ENCODE measurements around the gene TBXA2R.
"Not testable (repeated sequence)": the region's sequence is repeated elsewhere in the genome, so short reads cannot be mapped to it uniquely, and the experiment has no call there.

The TBXA2R gene

DNA sequence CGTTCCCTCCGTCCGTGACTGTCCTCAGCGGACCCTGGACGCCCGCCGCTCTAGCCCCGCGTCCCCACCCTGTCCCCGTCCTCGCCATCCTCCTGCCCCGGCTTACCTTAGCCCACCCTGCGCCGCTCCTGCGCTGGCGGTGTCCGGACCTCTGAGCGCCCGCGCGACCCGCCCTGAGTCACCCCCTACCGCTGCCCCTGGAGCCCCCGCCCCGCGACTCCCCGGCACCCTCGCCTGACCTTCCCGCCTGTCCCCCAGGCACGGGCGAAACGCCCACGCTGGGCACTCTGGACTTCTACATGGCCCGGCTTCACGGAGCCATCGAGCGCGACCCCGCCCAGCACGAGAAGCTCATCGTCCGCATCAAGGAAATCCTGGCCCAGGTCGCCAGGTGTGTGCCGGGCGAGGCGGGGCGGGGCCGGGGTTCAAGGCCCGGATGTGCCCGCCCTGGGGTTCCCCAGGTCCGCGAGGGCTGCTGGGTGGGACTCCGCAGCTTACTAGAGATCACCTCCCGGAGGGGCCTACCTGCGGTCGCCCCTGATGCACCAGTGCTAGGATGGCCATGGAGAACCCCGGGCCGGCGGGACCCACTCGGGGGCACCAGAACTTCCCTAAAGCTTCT, 28.8 kb downstream of the TBXA2R start:
- DNase-seq (ENCODE audit: low spot score), result no peak

DNA sequence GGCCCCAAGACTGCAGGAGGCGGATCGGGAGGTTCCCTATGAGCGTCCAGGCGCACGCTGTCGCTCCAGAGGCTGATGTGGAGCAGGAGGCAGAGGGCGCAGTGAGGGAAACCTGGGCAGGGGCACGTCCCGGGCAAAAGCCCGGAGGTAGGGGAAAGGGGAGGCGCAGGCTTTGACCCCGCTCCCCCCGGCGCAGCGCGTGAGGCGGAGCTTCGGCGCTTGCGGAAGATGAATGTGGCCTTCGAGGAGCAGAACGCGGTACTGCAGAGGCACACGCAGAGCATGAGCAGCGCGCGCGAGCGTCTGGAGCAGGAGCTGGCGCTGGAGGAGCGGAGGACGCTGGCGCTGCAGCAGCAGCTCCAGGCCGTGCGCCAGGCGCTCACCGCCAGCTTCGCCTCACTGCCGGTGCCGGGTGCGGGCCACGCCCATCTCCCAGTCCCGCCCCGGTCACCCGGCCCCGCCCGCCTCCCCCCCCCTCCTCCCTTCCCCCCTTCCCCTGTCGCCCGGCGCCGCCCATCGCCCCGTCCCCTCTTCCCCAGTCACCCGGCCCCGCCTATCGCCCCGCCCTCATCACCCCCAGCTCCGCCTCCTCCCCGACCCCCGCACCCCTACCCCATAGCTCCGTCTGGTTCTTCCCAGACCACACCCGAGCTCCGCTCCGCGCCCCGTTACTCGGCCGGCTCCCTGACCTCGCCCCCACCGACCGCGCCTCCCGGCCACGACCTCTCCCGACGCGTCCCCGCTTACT, 29.8 kb downstream of the TBXA2R start:
- no peak for DNase-seq (ENCODE audit: low spot score)

DNA sequence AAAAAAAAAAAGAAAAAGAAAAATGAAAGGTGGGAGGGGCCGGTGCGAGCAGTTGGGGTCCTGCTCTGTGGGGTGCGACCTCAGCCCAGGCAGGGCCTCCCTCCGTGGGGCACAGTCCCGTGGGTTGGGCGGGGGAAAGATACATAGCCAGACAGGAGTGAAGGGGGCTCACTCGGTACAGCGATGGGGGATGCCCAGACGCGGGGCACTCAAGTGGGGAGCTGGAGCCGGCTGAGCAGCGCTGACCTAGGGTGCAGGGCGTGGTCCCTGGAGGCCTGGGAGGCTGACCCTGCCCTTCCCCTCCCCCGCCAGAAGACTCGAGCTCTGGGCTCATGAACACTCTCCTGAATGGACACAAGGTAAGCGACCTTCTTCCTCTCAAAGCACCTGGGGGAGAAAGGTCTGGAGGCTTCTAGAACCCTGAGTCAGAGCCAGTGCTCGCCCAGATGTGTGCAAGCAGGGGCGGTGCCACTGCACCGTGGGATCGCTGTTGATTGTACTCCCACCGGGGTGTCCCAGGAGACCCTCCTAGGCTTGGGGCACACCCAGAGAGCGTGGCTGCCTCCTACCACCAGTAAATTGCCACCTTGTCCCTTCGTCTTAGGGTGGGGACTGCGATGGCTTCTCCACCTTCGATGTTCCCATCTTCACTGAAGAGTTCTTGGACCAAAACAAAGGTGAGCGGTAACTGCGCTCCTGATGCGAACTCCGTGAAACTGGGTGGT, 30.6 kb downstream of the TBXA2R start:
- no peak for DNase-seq (ENCODE audit: low spot score)

DNA sequence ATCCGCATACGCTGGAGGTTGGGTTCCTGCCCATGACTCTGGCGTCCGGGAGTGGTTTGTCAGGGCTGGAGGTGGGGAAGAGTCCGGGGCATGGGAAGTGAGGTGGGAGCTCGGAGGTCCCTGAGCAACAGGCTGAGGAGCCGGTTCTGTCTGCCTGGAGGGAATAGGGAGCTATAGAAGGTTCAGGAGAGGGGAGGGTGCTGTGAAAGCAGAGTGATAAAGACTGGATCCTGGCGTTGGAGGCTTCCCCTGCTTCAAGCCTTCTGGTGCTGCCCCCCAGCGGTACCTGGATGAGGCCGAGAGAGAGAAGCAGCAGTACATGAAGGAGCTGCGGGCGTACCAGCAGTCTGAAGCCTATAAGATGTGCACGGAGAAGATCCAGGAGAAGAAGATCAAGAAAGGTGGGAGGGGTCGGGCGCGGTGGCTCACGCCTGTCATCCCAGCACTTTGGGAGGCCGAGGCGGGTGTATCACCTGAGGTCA, 31.4 kb downstream of the TBXA2R start:
- DNase-seq (ENCODE audit: low spot score), result no peak

DNA sequence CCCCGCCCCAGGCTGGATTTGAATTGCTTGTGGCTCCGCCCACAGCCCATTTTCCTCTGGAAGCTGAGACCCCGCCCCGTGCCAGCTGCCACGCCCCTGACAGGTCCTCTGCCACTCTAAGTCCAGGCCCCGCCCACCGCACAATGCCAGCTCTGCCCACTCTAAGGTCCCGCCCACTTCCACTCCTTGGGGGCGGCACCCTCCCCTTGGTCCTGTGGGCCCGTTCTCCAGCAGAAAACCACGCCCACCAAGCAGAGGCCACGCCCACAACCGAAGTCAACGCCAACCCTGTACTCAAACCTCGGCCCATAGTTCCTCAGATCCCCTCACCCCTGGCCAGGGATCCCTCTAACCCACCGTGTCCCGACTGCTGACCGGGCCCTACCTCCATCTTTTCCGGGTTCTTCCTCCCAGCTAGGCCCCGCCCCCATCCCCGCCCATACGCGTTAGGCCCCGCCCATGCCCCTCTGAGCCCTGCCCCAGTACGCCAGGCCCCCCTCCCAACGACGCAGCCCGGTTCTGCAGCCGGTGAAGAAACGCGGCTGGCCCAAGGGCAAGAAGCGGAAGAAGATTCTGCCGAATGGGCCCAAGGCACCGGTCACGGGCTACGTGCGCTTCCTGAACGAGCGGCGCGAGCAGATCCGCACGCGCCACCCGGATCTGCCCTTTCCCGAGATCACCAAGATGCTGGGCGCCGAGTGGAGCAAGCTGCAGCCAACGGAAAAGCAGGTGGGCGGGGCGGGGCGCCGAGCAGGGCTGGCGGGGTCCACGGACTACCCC, 32.6 kb downstream of the TBXA2R start:
- DNase-seq (ENCODE audit: low spot score), result peak; percentile 87

DNA sequence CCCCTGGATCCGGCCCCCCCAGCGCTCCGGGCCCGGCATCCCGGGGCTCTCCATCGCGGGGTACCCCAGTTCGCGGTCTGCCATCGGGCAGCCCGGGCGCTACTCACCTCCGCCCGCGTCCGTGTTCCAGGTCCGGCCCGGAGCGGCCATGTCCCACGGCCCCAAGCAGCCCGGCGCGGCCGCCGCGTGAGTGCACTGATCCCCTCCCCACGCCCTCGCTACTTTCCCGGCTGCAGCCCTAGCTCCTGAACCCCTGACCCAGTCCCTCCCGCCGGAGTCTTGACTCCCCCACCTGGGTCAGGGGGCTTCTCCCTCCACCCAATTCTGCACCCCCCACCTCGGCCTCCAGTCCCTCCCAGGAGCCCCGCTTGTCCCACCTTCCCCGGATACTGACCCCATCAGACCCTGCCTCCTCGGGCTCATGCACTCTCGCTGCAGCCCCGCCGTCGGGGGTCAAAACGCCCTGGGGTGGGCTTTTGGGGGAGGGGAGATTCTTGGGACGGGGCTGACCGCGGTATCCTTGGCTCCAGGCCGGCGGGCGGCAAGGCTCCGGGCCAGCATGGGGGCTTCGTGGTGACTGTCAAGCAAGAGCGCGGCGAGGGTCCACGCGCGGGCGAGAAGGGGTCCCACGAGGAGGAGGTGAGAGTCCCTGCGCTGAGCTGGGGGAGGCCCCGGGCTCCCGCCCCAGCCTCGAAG, 33.4 kb downstream of the TBXA2R start:
- DNase-seq (ENCODE audit: low spot score), result no peak

DNA sequence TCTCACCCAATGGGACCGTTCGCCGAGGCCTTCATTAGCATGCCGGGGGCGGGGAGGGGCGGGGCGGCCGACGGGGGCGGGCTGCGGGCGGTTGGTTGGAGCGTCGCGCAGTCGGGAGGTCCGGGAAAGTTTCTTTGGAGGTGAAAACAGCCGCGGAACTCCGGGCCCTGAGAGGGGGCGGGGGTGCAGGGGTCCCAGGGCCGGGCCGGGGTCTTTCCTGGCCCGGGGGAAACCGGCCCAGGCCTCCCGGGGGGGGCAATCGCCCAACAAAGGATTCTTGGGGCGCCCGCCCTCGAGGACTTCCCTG, 33.9 kb downstream of the TBXA2R start, which contains the start of gene HMG20B:
Gene HMG20B (plus strand): TSS at position 90 of the 307 bp plus-strand sequence. CDS start 366 bp downstream, outside the sequence.
- no peak for DNase-seq (ENCODE audit: low spot score)

DNA sequence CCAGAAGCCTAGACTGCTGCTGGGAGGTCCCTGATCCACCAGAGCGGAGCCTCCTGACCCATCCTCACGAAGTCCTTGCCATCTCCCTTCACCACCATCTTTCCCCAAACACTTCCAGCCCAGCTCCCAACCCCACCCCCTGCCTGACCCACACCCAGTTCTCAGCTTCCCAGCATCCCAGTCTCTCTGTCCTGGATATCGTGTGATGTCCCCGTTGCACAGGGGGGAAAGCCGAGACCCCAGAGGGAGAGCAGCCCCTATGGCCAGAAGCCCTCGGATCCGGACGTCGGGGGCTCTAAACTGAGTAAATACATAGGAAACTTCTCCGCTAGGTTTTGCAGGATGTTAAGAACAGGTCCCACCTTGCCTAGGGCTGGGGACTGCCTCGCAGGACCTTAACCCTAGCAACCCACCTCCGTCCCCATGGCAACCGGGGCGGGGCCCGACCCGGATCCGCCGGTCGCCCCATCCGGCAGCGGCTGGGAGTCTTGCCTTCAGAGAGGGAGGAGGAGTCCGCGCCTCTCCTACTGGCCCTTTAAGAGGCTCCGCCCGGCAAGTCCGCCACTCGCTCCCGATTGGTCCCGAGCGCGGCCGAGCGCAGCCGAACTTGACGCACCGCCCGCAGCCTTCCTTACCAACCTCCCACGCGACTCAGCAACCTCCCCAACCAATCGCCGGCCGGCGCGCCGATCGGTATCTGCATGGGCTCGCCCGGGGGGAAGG, 34.4 kb downstream of the TBXA2R start:
- peak; percentile 99 for DNase-seq (ENCODE audit: low spot score)

DNA sequence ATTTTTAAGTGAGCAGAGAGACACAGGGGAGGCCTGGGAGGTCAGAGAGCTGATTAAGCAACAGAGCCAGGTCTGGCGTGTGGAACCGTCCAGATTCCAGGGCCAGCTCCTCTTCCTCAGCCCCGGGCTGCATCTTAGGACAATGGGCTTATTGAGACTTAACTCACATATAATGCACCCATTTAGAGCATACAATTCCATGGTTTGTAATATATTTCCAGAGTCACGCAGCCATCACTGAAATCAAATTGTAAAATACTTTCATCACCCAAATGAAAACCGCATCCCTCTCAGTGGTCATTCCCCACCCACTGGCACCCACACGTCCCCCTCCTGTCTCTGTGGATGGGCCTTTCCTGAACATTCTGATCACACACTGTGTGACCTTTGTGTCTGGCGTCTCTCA, 36.1 kb downstream of the TBXA2R start:
- no peak for DNase-seq (ENCODE audit: low spot score)

DNA sequence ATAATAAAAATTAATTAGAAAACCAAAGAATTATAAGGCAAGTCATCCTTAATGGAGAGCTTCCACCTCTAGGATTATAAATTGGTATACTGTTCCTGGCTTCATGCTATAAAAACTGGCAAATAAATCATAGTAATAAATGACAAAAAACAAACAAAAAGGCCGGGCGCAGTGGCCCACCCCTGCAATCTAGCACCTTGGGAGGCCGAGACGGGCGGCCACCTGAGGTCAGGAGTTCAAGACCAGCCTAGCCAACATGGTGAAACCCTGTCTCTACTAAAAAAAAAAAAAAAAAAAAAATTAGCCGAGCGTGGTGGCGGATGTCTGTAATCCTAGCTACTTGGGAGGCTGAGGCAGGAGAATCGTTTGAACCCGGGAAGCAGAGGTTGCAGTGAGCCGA, 36.6 kb downstream of the TBXA2R start:
- DNase-seq (ENCODE audit: low spot score), result not testable (repeated sequence)

DNA sequence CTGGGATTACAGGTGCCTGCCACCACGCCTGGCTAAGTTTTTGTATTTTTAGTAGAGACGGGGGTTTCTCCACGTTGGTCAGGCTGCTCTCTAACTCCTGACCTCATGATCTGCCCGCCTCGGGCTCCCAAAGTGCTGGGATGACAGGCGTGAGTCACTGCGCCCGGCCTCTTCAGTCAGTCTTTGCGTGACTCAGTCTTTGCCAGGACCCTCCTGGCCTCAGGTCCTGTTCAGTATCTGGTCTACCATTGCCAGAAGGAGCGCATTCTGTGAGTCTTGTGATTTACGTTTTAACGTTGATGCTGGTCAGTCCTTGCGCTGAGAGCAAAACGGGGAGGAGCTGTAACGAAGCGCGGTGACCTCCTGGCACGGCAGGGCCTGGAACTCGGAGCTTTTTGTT, 41.5 kb downstream of the TBXA2R start:
- no peak for DNase-seq (ENCODE audit: low spot score)

DNA sequence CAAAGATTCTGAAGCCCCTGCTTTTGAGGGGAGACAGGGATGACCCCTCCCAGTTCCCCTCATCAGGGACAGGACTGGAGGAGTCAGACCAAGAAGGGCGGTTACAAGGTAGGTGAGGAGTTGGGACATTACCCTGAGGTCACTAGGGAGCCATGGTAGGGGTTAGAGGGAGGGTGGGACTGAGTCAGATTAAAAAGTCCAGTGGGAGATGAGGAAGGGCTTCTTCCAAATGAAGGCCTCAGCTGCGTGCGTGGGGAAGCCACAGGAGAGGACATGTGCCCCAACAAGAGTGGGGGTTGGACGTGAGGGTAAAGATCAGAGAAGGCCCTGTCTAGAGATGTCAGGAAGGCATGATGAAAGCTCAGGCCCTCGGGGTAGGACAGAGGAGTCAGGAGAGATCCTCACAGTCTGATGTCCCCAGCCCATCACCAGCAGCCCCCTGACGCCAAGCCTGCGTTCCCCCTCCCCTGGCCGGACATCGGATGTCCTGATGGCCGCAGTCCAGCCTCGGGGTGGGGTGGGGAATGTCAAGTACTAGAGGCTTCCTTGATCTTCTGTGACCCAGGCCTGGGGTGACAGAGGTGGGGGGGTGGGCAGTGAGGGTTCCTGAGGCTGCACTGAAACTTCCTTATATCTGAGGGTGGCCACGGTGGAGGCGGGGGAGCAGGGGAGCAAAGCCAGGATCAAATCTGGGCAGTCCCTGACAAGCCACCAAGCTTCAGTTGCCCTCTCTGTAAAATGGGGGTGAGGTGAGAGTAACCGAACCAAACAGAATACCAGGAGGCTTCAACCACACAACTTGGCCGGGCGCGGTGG, 42.8 kb downstream of the TBXA2R start:
- DNase-seq (ENCODE audit: low spot score), result no peak

DNA sequence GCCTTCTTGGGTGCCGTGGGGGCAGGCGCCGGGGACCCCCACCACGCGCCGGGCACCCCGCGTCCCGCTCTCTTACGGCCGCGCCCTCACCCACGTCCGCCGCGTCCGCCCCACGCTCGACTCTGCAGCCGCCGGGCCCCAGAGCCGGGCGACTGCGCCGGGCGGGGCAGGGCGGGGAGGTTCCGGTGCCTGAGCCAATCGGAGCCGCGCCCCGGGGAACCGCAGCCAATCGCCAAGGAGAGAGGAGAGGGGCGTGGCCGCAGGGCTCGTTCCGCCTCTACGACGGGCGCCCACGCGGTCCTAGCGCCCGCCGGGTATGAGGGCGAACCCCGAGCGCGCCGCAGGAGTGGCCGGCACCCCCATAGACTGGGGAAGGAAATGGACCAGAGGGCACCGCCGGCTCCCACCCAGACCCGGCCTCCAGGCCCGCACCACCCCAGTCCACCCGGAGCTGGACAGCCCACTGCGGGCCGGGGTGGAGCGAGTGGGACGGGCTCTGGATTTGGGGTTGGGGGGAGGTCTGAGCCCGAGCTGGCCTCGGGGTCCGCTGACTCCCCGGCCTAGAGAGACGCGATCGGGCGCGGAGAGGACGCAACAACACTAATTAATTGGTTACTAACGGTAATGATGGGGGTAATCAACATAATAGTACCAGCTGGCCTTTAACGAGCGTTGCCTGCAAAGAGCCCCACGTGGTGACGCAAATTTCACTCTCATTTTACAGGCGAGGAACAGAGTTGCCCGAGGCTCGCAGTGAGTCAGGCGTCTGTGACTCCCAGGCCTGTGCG, 49.0 kb downstream of the TBXA2R start, which contains the start of gene MFSD12:
Gene MFSD12 (minus strand): TSS at position 126 of the 788 bp plus-strand sequence. CDS start 183 bp downstream, outside the sequence.
- DNase-seq (ENCODE audit: low spot score), result peak; percentile 100

DNA sequence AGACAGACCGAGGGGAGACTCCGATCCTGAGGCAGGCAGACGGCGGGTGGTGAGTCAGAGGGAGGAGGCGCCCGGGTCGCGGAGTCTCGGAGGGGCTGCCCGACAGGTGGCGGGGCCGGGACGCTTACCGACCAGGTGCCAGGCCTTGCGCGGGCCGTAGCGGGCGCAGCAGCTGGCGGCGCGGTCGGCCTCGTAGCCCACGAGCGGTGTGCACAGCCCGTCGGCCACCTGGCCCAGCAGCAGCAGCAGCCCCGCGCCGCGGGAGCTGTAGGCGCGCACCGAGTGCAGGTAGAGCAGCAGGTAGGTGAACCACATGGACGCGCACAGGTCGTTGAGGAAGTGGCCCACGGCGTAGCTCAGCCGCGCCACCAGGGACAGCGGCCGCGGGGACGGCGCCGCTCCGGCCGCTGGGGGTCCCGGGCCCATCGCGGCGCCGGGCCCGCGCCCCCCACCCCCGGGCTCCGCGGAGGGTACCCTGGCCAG, 49.7 kb downstream of the TBXA2R start:
- DNase-seq (ENCODE audit: low spot score), result peak; percentile 76

DNA sequence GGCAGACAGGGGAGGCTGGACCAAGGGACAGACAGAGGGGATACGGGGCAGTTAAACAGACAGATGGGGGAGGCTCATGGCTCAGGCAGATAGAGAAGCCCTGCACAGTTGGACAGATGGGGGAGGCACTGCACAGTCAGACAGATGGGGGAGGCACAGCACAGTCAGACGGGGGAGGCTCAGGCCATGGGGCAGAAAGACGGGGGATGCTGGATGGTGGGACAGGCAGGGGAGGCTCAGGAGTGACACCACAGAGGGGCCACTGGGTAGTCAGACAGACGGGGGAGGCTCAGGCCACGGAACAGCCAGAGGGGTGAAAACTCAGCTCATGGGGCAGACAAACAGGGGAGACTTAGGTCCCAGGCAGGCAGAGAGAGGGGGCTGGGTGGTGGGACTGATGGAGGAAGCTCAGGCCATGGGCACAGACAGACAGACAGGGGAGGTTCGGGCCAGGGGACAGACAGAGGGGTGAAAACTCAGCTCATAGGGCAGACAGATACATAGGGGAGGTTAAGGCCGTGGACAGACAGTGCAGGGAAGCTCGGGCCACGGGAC, 50.2 kb downstream of the TBXA2R start:
- no peak for DNase-seq (ENCODE audit: low spot score)

DNA sequence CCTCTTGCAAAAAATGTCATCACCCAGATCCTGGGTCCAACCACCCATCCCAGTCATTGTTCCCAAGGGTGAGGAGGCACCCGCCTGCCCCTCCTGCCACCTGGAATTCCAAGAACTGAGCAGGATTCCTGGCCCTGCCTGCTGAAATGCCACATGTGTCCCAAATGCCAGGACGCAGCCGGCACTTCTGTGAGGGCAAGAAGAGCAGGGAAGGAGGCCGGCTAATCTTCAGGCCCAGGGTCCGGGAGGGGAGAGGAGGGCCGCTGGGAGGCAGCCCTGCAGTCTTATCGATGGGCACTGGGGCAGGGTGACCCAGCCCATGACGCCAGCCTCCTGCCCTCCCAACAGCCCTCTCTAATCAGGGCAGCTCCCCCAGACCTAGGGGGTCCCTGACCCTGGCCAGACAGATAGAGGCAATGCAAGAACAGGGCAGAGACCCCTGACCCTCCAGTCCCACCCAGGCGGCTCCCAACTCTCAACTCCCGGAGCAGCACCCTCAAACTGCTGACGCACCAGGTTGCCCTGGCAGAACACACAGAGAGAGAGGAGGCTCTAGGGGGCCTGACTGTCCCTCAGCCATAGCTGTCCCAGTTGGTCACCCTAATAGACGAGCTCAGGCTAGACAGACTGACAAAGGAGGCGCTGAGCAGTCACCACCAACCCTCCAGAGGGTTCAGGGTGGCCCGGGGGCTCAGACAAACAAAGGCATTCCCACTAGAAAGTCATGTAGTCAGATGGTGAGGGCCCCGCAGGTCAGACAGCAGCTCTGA, 50.8 kb downstream of the TBXA2R start:
- no peak for DNase-seq (ENCODE audit: low spot score)

DNA sequence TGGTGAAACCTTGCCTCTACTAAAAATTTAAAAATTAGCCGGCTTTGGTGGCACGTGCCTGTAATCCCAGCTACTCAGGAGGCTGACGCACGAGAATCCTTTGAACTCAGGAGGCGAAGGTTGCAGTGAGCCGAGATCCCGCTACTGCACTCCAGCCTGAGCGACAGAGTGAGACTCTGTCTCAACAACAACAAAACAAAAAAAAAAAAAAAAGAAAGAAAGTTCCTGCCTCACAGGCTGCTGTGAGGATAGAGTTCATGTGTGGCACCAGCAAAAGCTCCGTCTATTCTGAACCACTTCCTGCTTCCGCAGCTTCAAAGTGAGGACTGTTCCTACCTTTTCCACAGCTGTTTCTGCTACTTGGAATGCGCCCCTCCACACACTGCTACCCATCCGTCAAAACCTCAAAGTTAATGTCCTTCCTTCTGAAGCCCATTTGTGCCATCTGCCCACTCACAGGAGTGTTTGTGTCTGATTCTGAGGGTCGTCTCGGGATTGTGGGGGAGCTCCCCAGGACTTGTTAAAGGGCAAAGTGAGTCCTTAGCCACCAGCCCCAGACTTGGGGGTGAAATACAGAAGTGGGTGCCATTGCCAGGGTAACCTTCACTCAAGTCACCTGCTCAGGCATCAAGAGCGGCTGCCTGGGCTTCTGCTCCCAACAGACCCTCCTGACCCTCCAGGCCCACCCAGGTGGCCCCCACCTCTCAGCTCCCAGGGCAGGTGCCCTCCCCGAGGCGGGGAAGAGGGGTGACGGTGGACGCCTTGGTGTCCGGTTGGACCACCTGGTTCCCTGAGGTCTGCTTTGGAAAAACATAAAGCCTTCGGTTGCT, 52.2 kb downstream of the TBXA2R start:
- no peak for DNase-seq (ENCODE audit: low spot score)
